Measurements from ENCODE around the gene DDX56.

DNA sequence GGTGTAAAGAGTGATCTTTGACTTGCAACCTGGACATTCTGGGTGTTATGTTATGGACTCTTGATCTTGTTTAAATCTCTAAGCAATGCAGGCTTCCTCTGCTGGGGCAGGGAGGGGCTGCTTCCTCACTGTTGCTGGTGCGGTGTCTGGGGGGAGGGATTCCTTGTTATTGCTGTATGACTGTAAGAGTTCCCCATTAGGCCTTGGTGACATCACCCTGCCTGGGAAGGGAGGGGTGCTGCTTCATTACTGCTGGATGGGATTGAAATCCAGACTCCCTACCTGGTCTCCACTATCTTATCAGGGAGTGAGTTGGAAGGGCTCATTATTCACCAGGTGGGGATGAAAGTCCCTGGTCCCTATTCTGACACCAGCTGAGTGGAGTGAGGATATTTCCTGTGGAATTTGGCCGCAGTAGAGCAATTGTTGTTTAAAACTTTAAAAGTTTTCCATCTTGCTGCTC, 41.5 kb upstream of the DDX56 start:
- TF ChIP-seq, protein P1, sequence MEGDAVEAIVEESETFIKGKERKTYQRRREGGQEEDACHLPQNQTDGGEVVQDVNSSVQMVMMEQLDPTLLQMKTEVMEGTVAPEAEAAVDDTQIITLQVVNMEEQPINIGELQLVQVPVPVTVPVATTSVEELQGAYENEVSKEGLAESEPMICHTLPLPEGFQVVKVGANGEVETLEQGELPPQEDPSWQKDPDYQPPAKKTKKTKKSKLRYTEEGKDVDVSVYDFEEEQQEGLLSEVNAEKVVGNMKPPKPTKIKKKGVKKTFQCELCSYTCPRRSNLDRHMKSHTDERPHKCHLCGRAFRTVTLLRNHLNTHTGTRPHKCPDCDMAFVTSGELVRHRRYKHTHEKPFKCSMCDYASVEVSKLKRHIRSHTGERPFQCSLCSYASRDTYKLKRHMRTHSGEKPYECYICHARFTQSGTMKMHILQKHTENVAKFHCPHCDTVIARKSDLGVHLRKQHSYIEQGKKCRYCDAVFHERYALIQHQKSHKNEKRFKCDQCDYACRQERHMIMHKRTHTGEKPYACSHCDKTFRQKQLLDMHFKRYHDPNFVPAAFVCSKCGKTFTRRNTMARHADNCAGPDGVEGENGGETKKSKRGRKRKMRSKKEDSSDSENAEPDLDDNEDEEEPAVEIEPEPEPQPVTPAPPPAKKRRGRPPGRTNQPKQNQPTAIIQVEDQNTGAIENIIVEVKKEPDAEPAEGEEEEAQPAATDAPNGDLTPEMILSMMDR (conservative IDR thresholded peaks at IDR 0.05 in 1 of 2, IDR thresholded peaks at IDR 0.05 in 1 of 2; ENCODE audit: low read depth in 1 of 2, low read length in 2 of 2), result no peak
- TF ChIP-seq EZH2 (IDR thresholded peaks at IDR 0.05; ENCODE audit: low read length, missing control alignments), result no peak

Data from fibroblast of lung (primary cell).